HL-60/S4 treated with phorbol 12-myristate 13-acetate at 8.2 ng/mL for 4 days and 3 days (cell line): ENCODE results near the gene MERTK.
"Not testable (repeated sequence)": the region's sequence is repeated elsewhere in the genome, so short reads cannot be mapped to it uniquely, and the experiment has no call there.

Experiments used
- in situ Hi-C: fragments of 300-500 bp; cut with MboI; formaldehyde crosslinking; loops from 2 replicates; pipeline ENCODE4 v1.15.0; 2022; ENCODE audit warnings: low sequenced_read_pairs

Gene MERTK

GRCh38 chr2:111897924-111898702 lies at the start of gene MERTK:
Gene MERTK (plus strand): TSS chr2:111898607. CDS start chr2:111898736, 129 bp downstream.
- in situ Hi-C loops: loop anchor here (10.0 kb wide), 1 partner anchor 147 kb away; no protein-coding TSS in a partner anchor

GRCh38 chr2:111850646-111851045 lies 47.8 kb upstream of the MERTK start:
- in situ Hi-C loops: not testable (repeated sequence)

- in situ Hi-C loops: not testable (repeated sequence)
Measured at GRCh38 chr2:111852544-111852943, 45.9 kb upstream of the MERTK start.

- in situ Hi-C loops: not testable (repeated sequence)
Measured at GRCh38 chr2:111860005-111860404, 38.4 kb upstream of the MERTK start.

- in situ Hi-C loops: not testable (repeated sequence)
Measured at GRCh38 chr2:111865124-111865523, 33.3 kb upstream of the MERTK start.

GRCh38 chr2:111872806-111873205 lies 25.6 kb upstream of the MERTK start:
- in situ Hi-C loops: not testable (repeated sequence)

- in situ Hi-C loops: no loop called here
Measured at GRCh38 chr2:111883661-111884591, 14.5 kb upstream of the MERTK start, which contains the start of gene ANAPC1. Gene ANAPC1 (minus strand): TSS chr2:111884193. CDS start chr2:111880825, 3,368 bp downstream.

GRCh38 chr2:111884592-111884964 lies 13.8 kb upstream of the MERTK start:
- in situ Hi-C loops: no loop called here

- in situ Hi-C loops: loop anchor here (10.0 kb wide), 1 partner anchor 149 kb away; no protein-coding TSS in a partner anchor
Measured at GRCh38 chr2:111896024-111896423, 2.4 kb upstream of the MERTK start.

GRCh38 chr2:111896576-111896975 lies 1.8 kb upstream of the MERTK start:
- in situ Hi-C loops: loop anchor here (10.0 kb wide), 1 partner anchor 148 kb away; no protein-coding TSS in a partner anchor

- in situ Hi-C loops: loop anchor here (10.0 kb wide), 1 partner anchor 147 kb away; no protein-coding TSS in a partner anchor
Measured at GRCh38 chr2:111897630-111897923, 830 bp upstream of the MERTK start.

GRCh38 chr2:111898703-111899514 lies 502 bp downstream of the MERTK start:
- in situ Hi-C loops: loop anchor here (10.0 kb wide), 1 partner anchor 146 kb away; no protein-coding TSS in a partner anchor

GRCh38 chr2:111900859-111901258 lies 2.5 kb downstream of the MERTK start:
- in situ Hi-C loops: no loop called here

GRCh38 chr2:111903516-111903915 lies 5.1 kb downstream of the MERTK start:
- in situ Hi-C loops: no loop called here

GRCh38 chr2:111903930-111904439 lies 5.6 kb downstream of the MERTK start:
- in situ Hi-C loops: no loop called here

- in situ Hi-C loops: no loop called here
Measured at GRCh38 chr2:111904726-111905474, 6.5 kb downstream of the MERTK start.

GRCh38 chr2:111905475-111905869 lies 7.1 kb downstream of the MERTK start:
- in situ Hi-C loops: not testable (repeated sequence)

GRCh38 chr2:111905990-111906735 lies 7.8 kb downstream of the MERTK start:
- in situ Hi-C loops: no loop called here

- in situ Hi-C loops: no loop called here
Measured at GRCh38 chr2:111908578-111908977, 10.2 kb downstream of the MERTK start.
